ENCODE measurements around the gene PHF20.
"Not testable (repeated sequence)": the region's sequence is repeated elsewhere in the genome, so short reads cannot be mapped to it uniquely, and the experiment has no call there.

PHF20 gene

DNA sequence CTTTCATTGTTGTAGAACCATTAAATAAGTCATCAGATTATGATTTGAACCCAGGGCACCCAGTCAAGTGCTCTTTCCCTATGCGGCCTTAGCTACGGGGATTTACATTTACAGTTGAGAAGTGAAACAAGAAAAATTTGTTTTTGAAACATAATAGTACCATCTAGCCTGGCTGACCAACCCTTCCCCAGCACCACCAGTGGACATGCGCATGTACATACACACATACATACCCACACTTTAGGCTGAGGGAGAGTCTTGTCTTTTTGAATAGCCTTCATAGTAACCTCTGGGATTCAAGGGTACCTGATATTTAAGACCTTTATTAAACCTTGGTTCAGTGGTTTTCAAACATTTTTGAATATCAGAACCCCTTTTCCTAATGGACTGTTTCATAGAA is 148.7 kb downstream of the PHF20 start:
- DNase-seq (ENCODE audit: low read depth) = no peak

DNA sequence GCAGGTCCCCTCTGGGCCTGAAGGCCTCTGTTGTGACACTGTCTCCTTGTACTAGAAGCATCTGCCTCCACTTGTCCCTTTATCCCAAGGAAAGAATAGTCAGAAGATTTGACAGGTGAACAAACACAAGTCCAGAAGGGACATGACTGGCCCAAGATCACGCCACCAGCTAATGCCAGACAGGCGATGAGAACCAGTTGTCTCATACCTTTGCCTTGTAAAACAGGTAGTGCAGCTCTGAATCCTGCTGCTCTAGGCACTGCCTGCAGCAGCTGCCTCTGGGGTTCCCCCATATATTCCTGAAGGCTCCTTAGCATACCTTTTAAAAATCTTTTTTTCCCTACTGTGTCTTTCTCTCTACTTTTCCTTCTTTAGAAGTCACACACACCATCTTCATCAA is 157.5 kb downstream of the PHF20 start:
- no peak for DNase-seq (ENCODE audit: low read depth)

DNA sequence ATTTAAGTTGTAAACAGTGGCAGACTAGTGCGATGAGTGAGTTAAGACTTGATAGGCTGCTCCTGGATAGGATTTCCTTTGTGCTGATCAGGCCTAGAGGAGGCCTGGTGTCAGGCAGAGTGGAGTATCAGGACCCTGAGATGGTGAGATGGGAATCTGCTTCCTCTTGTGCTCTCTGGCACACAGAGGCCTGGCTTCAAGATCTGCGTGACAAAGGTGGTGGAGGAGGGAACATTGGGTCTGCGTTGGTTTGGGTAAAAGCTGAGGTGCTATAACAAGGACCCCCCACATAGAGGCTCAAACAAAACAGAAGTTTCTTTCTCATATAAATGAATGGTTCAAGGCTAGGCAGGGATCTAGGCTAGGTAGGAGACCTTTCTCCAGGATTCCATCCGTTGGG is 162.2 kb downstream of the PHF20 start:
- DNase-seq (ENCODE audit: low read depth) = no peak

DNA sequence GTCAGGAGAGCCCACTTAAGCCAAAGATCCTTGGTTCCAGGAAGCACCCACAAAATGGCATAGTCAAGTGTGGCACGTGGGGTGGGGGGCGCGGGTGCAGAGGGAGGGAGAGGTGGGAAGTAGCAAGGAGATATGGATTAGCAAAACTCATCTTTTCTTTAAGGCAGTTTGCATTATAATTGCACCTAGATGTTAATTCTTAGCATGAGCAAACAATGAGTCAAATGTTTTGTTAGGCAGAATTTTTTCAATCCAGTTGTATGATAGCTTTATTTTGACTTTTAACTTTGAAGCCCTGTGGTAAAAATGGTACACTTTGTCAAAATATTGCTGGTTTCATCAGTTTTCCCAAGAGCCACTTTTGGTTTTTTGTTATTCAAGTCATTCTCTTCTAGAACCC is 167.4 kb downstream of the PHF20 start:
- DNase-seq (ENCODE audit: low read depth) = no peak

DNA sequence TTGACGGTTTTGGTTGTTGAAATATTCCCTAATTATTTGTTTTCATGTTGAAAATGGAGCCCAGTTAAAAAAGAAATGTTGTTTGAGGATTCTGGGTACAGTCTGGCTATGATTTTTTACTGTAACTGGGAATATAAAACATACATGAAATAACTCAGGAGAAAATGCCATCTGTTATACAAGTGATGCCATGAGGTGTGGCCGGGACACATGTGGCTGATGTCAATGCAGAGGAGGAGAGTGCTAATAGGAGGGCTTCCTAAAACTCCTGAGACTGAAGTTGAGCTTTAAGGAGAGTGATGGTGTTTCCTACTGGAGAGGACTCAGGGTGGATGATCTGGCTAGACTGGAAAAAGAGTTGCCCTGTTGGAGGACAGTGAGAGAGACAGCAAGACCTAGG is 169.8 kb downstream of the PHF20 start:
- no peak for DNase-seq (ENCODE audit: low read depth)

DNA sequence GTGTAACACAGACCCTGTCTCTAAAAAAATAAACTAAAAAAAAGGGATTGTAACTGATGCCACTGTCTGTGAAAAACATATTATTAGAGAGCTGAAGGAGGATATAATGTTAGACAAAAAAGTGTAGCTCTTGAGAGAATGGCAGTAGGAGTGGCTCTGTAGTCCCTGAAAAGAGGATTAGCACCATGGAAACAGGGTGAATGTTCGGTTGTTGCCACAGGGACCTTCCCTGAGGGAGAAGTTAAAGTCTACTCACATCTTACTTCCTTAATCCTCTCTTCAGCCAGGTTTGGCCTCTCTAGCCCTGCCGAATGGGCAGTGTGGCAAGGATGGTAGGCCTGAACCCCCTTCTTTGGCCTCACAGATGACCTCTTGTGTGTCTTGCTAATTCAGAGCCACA is 170.4 kb downstream of the PHF20 start:
- no peak for DNase-seq (ENCODE audit: low read depth)

DNA sequence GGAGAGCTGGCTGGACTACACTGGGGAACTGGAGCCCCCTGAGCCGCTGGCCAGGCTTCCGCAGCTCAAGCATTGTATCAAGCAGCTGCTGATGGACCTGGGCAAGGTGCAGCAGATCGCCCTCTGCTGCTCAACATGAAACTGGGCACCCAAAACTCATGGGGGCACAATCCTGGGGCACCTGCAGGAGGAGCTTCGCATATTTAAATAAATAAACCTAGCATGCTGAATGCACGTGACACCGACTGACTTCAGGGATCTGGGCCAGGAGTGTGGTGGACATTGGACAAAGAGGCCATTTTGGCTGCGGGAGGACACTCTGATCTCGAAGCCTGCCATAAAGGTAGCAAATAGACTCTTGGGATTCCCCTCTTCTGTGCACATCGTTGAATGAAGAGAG is 175.7 kb downstream of the PHF20 start:
- no peak for DNase-seq (ENCODE audit: low read depth)

DNA sequence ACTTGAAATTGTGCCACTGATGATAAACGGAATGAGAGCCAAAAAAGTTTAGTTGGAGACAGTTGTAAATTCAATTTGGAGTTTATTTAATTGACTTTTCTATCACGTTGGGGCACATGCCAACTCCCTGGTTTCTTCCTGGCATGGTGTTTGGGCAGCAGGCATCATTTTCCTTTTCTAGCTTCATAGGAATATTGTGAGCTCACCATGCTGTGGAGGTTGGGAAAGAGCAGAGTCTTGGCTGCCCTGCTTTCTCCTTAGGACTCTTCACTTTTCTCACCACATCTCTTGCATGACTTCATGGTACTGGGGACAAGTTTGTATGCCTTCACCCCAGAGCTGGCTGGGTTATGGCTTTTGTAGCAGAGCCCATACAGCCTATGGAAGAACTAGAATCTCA is 176.1 kb downstream of the PHF20 start:
- no peak for DNase-seq (ENCODE audit: low read depth)

DNA sequence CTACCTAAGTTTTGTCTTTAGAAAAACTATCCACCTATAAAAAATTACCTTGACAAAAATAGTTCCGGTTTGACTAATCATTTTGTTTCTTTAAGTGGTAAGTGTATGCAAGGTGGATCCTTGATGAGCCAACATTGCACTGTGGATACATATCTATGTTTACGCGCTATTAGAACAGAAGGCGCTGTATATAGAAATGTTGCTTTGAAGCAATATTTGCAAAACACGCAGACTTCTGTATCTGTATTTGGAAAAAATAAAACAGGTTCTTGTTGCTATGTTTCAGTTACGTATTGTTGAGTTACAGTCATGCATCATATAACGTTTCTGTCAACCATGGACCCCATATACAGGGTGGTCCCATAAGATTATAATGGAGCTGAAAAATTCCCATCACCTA is 178.3 kb downstream of the PHF20 start:
- DNase-seq (ENCODE audit: low read depth) = no peak

DNA sequence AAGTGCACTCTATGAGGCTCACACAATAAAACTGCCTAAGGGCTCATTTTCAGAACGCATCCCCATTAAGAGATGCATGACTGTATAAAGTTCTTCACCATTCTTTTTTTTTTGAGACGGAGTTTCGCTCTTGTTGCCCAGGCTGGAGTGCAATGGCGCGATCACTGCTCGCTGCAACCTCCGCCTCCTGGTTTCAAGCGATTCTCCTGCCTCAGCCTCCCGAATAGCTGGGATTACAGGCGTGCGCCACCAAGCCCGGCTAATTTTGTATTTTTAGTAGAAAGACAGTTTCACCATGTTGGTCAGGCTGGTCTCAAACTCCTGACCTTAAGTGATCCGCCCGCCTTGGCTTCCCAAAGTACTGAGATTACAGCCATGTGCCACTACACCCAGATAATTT is 180.3 kb downstream of the PHF20 start:
- not testable (repeated sequence) for DNase-seq (ENCODE audit: low read depth)

DNA sequence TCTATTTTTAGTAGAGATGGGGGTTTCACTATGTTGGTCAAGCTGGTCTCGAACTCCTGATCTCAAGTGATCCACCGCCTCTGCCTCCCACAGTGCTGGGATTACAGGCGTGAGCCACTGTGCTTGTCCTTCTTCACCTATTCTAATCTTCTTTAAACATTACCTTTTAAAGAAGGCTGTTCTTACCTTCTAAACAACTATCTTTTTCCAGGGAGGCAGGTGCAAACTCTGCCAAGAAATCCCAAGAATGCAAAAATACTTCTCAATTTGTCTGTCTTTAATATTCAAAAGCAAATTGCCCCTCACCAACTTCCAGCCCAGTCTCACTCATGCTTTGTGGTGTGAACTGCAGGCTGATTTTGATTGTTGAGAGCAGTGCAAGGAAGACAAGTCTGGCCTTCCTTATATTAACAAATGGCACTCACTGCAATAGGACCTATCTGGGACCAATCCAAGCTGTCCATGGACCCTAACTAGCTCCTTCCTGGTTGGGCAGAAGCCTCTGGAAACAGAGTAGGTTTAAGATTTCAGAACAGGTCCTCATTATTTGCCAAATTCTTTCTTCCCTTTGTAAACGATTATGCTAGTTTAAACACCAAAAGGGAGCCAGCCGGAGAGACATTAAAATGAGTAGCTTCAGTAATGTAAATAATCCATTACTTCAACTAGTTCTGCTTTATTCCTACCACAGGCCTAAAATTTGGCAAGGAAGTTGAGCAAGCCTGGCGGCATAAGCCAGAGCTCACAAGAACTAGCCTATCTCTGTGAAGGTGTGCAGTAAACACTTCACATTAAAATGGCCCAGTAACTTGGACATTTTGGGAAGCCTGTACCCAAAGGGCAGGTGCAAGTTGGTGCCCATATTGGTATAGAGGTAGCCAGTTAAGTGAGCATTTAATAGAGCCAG is 180.9 kb downstream of the PHF20 start:
- no peak for DNase-seq (ENCODE audit: low read depth)

DNA sequence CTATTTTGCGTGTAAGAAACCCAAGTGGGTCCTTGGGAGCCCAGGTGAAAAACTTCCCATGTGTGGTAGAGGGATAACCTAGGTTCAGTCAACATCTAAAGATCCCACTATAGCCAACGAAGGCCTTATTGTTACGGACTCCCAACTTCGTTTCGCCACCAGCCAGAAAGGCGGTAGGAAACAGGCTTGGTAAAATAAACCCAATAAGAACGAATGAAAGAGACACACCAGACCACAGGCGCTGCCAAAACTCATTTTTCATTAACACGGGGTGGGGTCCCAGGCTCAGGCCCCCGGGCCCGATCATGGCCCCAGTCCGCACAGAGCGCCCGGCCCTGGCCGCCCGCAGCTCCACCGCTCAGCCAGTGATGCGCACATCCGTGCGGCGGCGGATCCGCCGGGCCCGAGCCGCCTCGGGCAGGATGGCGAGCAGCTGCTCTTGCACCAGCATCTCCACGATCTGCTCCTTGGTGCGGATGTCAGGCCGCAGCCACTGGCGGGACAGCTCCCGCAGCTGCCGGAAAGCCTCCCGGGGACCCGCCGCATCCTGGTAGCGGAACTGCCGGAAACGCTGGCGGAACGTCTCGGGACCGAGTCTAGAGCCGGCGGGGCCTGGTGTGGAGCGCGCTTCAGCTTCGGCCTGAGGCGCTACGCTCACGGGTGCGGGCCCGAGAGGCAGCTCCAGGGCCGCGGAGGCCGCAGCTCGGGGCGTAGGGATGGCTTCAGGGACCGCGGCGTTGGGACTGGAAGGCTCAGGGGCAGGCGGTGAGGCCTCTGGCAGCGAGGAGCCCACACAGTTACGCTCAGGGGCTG is 181.8 kb downstream of the PHF20 start:
- no peak for DNase-seq (ENCODE audit: low read depth)

DNA sequence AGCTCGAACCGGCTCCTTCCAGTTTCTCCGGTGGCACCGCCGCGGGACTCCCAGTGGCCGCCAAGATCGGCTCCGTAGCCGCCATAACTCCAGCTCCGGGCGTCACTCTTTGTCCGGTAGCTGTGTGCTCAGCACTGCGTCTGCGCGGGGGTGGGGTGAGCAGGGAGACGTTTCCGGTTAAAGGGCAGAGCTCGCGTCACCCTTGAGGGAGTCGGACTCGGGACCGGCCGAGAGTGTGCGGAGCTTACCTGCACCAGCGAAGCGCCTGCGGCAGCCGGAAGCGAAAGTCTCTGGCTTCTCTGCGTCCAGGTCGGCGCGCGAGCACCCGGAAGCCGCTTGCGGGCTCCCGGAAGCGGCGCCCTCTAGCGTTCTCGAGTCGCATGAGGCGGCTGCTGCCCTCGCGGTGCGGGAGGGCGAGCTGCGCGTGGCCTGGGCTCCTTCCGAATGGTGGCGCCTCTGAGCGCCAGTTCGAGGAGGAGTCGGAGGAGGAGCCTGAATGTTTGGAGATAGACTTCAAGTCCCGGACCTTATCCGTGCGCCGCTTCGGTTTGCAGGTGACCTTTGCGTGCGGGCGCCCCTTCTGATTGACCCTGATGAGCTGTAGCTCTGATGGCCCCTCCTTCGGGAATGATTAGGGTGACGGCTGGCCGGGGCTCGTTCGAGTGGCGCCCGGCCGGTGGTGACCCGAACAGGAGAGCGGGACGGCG is 182.5 kb downstream of the PHF20 start, which contains the start of gene SCAND1:
TSS of gene SCAND1 (minus strand) at position 303 of the 707 bp plus-strand sequence. CDS start at position 85, 218 bp downstream.
- DNase-seq (ENCODE audit: low read depth) = peak; percentile 92

DNA sequence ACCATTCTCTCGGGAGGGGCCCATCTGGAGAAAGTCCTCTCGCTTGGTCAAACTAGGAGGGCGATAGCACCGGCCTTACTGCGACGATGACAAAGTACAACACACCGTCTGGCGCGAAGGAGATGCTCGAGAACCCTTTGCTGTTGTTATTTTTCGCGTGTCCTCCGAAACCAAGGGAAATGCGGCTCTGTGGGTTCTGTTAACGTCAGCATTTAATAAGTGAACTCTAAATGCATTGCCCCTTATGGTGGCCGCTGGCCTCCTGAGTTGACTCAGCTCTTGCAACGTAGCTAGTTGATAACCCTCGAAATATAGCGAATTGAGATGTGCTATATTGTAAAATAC is 183.1 kb downstream of the PHF20 start:
- no peak for DNase-seq (ENCODE audit: low read depth)

DNA sequence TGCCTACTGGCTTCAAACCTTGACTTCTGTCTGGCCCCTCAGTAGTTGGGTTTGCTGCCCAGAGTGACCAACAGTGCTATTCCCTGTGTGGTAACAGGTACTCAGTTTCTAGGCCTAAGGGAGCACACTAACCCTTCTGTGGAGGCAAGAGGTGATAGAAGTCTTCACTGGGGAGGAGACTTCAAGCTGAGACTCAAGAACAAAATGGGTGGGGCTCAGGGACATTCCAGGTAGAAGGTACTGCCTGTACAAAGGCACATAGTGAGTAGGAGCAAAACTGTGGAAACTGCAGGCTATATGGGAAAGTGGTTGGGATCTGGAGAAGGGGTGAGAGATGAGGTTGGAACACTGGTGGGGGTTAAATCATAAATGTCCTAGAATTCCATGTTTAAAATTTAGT is 184.8 kb downstream of the PHF20 start:
- DNase-seq (ENCODE audit: low read depth) = no peak

DNA sequence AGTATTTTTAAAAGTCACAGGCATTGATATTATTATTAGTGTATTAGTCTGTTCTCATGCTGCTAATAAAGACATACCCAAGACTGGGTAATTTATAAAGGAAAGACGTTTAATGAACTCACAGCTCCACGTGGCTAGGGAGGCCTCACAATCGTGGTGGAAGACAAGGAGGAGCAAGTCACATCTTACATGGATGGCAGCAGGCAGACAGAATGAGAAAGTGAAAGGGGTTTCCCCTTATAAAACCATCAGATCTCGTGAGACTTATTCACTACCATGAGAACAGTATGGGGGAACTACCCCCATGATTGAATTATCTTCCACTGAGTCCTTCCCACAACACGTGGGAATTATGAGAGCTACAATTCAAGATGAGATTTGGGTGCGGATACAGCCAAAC is 187.5 kb downstream of the PHF20 start:
- DNase-seq (ENCODE audit: low read depth) = not testable (repeated sequence)

DNA sequence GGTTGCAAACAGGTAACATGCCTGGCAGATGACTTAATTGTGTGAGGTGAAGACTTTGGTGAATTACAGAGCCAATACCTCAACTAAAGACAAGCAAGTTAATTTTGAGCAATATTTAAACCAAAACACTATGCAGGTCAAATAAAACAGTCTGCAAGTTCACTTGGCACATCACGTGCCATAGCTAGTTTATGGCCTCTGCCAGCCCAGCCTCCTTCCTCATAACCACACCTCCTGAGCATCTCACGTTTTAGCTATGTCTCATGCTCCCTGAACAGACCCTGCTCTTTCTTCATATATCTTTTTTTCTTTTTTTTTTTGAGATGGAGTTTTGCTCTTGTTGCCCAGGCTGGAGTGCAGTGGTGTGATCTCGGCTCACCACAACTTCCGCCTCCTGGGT is 192.1 kb downstream of the PHF20 start:
- DNase-seq (ENCODE audit: low read depth) = no peak

DNA sequence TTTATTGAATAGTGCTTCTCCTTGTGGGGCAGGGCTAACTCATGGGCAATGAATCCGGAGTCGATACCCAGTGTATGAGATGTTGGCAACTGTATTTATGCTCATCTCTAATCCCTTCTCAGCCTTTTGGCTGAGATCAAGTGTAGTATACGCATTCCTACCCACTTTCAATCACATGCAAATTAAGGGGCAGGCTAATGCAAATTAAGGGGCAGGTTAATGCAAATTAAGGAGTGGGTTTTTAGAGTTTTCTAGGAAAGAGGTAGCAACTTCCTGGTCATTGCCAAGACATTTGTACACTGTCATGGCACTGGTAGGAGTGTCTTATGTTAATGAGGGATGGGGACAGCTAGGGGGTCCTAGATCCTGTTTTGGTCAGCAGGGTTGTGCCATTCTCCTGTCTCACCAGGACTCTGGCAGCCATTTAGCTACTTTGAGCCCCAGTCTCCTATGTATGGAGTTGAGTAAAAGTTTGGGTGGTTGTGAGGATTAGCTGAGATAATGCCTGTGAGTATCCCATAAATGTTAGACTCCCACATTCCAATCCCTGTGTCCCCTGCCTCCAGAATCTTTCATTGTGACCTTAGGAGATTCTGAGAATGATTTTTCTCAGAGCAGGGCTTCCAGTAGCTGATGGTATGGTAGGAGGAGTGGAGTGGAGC is 196.3 kb downstream of the PHF20 start, which contains the start of gene CNBD2:
TSS of gene CNBD2 (plus strand) at position 612 of the 662 bp plus-strand sequence. CDS start 173 bp downstream, outside the sequence.
- DNase-seq (ENCODE audit: low read depth) = no peak

DNA sequence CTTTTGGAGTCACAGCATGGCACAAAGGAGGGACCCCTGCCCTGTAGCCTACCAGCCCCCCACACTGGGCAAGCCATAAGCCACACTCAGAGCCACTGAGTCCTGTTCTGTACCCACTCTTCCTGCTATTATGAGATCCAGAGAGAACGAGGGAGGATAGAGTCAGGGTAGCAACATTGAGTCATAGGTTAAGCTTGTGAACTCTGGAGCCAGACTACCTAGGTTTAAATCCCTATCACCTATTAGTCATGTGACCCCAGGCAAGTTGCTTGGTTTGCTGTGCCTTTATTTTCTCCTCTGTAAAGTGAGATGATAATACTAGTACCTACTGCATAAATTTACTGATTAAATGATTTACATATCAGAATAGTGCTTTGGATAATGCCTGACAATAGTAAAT is 197.1 kb downstream of the PHF20 start:
- no peak for DNase-seq (ENCODE audit: low read depth)

DNA sequence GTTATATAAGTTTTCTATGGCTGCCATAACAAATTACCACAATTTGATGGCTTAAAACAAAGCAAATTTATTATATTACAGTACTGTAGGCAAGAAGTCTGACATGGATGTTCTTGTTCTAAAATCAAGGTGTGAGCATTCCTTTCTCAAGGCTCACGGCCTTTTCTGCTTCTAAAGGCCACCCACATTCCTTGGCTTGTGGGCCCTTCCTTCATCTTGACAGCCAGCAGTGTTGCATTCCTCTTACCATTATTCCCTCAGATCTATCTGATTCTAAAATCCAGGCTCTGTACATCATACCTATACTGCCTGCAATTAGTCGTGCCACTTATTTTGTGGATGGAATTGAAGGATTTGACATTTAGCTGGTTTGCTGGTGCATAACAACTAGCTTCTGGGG is 200.2 kb downstream of the PHF20 start:
- no peak for DNase-seq (ENCODE audit: low read depth)

DNA sequence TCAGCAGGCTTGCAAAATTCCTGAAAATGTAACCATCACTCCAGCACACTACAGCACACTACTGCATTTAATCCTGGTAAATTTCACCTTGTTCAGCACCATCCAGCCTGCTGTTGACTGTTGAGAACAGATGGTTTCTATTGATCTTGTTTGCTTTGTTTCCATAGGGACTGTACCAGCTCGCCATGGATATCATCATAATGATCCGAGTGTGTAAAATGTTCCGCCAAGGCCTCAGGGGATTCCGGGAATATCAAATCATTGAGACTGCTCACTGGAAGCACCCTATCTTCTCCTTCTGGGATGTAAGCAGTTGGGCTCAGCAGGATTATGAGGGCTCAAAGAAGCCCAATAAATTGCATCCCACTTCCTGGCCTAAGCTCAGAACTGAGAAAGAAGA is 200.6 kb downstream of the PHF20 start:
- DNase-seq (ENCODE audit: low read depth) = no peak

DNA sequence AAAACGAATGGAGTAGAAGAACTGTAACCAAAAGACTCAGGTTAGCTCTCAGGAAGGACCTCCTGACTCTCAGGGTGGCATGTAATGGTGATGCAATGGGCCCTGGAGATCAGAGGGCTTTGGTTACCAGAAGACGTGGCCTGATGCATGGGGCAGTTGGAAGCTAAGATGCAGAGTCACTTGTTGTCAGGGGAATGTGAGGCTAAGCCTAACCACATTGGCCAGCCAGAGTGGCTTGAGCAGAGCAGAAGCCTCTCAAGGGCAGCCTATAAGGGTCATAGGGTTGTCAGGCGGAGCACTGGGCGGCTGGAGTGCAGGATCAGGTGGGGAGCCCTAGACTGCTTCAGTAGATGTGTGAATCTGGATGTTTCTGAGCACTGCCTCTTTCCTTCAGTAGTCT is 202.4 kb downstream of the PHF20 start:
- DNase-seq (ENCODE audit: low read depth) = no peak

Data from GM04504 (cell line).